BJ (cell line): Measurements from ENCODE around the gene DNAH14. TPM values are rescaled to one million over a fixed set of nuclear protein-coding genes. Genes with fewer than 3 reads are reported as not detected.
A peak's percentile ranks its signal among the peaks of the same experiment; 100 is the strongest.
"Not testable (repeated sequence)": the region's sequence is repeated elsewhere in the genome, so short reads cannot be mapped to it uniquely, and the experiment has no call there.

Experiments
- CTCF ChIA-PET: fragments of 350-600 bp; formaldehyde crosslinking; extraction: SDS; loops from one replicate; lab custom pipeline; 2021; ENCODE audit warnings: antibody characterized with exemption, inconsistent platforms; lab: Yijun Ruan, JAX
- POLR2A ChIA-PET: fragments of 300-600 bp; sonication (Branson Sonifier 250); formaldehyde crosslinking; extraction: SDS; loops from one replicate; lab custom pipeline; 2021; ENCODE audit warnings: antibody characterized with exemption; lab: Charles Lee
- DNase-seq: peaks from one replicate; pipeline ENCODE4 v3.0.0-alpha.2; 2011; ENCODE audit warnings: low read depth
- H3K27me3 ChIP-seq: 2 replicates; pipeline ENCODE4 v1.6.0; 2011; ENCODE audit warnings: low read length; ENCODE audit not compliant: control insufficient read depth, insufficient read depth
- H3K36me3 ChIP-seq: 2 replicates; pipeline ENCODE4 v1.5.1; 2011; ENCODE audit warnings: low read length; ENCODE audit not compliant: control insufficient read depth, insufficient read depth
- H3K4me3 ChIP-seq: 2 replicates; pipeline ENCODE4 v1.5.1; 2011; ENCODE audit warnings: low read depth, mild to moderate bottlenecking, control low read depth, low read length
- polyA plus RNA-seq: library from polyadenylated mRNA; depleted of rRNA; stranded (reverse); fragments of >200 nt; gene quantifications from 2 replicates; pipeline ENCODE4 v1.2.3, GENCODE V29; 2011
- TF ChIP-seq, protein P1 (sequence below): IDR thresholded peaks from 2 replicates; pipeline ENCODE4 v1.5.1; 2011; ENCODE audit warnings: low read depth, mild to moderate bottlenecking, control low read depth, inconsistent platforms, low read length, moderate library complexity; ENCODE audit not compliant: insufficient read depth

DNAH14 gene
- polyA plus RNA-seq, 1 experiment, result 1.6 TPM

DNA sequence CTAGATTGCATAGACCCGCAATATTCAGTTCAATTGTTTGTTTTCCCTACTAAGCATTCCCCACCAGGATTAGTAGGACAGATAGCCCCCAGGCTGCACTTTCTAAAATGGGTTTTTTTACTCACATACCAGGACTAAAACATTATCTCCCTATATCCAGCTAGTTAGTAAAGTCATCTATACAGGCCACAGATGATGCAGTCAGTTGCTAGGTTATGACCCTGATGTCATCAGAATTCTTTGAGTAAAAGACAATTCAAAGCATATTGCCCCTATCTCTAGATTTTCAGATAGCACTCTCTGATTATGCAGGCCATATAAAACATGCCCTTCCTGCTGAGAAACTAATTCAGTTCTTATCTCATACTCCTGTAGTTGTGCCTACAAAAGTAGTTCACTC lies 294.8 kb downstream of the DNAH14 start:
- no peak overlapping the region for H3K4me3 ChIP-seq
- CTCF ChIA-PET, result no interaction called here
- no peaks in the 10 kb centered on the region for H3K36me3 ChIP-seq
- POLR2A ChIA-PET, result no interaction called here
- no peak for DNase-seq
- TF ChIP-seq, protein P1, sequence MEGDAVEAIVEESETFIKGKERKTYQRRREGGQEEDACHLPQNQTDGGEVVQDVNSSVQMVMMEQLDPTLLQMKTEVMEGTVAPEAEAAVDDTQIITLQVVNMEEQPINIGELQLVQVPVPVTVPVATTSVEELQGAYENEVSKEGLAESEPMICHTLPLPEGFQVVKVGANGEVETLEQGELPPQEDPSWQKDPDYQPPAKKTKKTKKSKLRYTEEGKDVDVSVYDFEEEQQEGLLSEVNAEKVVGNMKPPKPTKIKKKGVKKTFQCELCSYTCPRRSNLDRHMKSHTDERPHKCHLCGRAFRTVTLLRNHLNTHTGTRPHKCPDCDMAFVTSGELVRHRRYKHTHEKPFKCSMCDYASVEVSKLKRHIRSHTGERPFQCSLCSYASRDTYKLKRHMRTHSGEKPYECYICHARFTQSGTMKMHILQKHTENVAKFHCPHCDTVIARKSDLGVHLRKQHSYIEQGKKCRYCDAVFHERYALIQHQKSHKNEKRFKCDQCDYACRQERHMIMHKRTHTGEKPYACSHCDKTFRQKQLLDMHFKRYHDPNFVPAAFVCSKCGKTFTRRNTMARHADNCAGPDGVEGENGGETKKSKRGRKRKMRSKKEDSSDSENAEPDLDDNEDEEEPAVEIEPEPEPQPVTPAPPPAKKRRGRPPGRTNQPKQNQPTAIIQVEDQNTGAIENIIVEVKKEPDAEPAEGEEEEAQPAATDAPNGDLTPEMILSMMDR, result no peak
- no peaks in the 10 kb centered on the region for H3K27me3 ChIP-seq

DNA sequence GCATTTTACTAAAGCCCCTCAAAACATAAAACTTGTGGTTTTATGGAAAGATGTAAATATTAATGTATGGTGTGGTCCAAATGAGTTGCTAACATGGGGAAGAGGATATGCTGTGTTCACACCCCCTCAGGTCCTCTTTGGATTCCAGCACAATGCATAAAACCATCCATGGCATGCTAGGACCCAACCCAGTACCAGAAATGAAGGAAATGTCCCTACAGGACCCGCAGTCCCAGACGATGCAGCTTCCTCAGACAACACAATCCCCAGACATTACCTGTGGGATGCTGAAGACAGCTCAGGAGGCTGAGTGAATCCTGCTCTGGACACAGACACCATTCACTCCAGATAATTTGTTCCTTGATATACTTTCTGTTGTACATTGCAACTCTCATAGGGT lies 296.2 kb downstream of the DNAH14 start:
- H3K27me3 ChIP-seq, result no peaks in the 10 kb centered on the region
- TF ChIP-seq, protein P1, result no peak
- no peak overlapping the region for H3K4me3 ChIP-seq
- ChIA-PET POLR2A (no interaction called here), CTCF (no interaction called here)
- no peak for DNase-seq
- no peaks in the 10 kb centered on the region for H3K36me3 ChIP-seq

DNA sequence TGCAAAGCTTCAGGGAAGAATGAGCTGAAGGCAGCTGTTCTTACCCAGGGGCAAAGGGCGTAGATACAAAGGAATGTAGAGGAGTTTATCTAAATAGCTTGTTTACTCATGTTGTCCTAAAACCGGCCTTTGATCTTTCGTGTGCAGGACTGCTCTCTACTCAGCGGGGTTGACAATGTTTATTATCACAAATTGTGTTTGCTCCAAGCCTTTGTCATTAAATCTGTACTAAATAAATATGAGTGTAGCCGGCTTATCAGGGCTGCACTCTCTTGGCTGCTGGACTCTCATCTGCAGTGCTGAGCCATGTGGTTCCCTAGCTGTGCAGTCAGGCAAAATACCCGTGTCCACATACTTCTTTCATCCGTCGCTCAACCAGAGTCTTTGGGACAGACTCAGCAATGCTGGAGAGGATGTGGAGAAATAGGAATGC lies 299.4 kb downstream of the DNAH14 start:
- H3K36me3 ChIP-seq, result no peaks in the 10 kb centered on the region
- CTCF ChIA-PET, result no interaction called here
- H3K4me3 ChIP-seq, result no peak overlapping the region
- TF ChIP-seq, protein P1, result no peak
- no peaks in the 10 kb centered on the region for H3K27me3 ChIP-seq
- POLR2A ChIA-PET, result no interaction called here
- DNase-seq, result no peak

DNA sequence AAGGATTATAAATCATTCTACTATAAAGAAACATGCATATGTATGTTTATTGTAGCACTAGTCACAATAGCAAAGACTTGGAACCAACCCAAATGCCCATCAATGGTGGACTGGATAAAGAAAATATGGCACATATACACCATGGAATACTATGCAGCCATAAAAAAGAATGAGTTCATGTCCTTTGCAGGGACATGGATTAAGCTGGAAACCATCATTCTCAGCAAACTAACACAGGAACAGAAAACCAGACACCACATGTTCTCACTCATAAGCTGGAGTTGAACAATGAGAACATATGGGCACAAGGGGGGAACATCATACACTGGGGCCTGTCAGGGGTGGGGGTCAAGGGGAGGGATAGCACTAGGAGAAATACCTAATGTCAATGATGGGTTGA lies 300.0 kb downstream of the DNAH14 start:
- CTCF ChIA-PET, DNase-seq, H3K36me3 ChIP-seq, H3K4me3 ChIP-seq, H3K27me3 ChIP-seq, POLR2A ChIA-PET: not testable (repeated sequence)

DNA sequence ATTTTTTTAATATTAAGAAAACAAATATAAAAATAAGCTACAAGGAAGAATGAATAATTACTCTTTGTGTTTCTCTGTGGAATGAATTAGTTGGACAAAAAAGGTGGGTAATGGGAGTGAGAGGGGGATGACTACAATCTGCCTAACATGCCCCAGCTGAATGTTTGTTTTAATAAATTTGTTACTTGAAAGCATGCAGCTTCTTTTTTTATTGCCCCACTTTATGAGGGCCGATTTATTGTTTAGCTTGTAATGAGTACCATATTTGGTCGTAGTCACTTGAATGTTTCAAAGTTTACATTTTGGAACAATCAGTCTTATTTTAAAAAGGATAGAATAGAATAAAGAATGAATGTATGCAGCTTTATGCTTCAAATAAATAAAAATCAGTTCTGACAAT lies 301.0 kb downstream of the DNAH14 start:
- POLR2A ChIA-PET, result no interaction called here
- TF ChIP-seq, protein P1, result no peak

DNA sequence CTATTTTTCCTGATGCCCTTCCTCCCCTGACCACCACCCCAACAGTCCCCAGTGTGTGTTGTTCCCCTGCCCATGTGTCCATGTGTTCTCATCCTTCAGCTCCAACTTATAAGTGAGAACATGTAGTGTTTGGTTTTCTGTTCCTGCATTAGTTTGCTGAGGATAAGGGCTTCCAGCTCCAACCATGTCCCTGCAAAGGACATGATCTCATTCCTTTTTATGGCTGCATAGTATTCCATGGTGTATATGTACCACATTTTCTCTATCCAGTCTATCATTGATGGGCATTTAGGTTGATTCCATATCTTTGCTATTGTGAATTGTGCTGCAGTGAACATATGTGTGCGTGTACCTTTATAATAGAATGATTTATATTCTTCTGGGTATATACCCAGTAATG lies 303.5 kb downstream of the DNAH14 start:
- DNase-seq, CTCF ChIA-PET, POLR2A ChIA-PET, H3K27me3 ChIP-seq, H3K36me3 ChIP-seq, H3K4me3 ChIP-seq: not testable (repeated sequence)

More for the DNA sequence above, 301.0 kb downstream of the DNAH14 start:
- no peak overlapping the region for H3K4me3 ChIP-seq
- DNase-seq, result peak; percentile 3
- CTCF ChIA-PET, result no interaction called here
- H3K27me3 ChIP-seq, result no peaks in the 10 kb centered on the region
- H3K36me3 ChIP-seq, result no peaks in the 10 kb centered on the region
